Measurements from ENCODE around the gene EPAS1. TPM values are rescaled to one million over a fixed set of nuclear protein-coding genes. Genes with fewer than 3 reads are reported as not detected.

Gene EPAS1
- total RNA-seq, 1 donor from 2014 or later: 1,738 TPM

DNA sequence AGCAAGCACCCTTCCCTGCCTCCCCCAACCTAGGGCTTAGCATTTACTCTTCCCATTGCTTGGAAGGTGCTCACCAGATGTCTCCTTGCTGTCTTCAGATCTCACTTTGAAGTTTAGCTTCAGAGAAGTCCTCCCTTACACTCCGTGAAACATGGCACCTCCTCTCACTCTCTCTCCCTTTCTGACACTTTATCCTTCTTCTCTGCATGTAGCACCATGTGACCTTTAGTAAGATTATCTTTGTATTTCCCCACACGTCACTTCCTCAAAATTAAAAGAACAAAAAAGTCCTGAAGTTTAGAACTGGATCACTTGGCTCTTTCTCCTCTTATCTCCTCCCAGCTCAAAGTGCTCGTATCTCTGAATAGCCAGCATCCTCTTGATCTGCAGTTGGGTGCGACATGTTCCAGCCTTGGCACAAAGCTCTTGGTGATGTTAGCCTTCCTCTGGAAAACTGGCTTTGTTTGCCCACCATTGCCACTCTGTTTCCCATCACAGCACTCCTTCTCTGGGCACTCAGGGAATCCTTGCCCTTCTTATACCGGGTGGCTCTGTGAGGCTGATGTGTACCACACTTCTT lies 40.6 kb upstream of the EPAS1 start:
- H3K36me3 ChIP-seq: no peaks in the 10 kb centered on the region

DNA sequence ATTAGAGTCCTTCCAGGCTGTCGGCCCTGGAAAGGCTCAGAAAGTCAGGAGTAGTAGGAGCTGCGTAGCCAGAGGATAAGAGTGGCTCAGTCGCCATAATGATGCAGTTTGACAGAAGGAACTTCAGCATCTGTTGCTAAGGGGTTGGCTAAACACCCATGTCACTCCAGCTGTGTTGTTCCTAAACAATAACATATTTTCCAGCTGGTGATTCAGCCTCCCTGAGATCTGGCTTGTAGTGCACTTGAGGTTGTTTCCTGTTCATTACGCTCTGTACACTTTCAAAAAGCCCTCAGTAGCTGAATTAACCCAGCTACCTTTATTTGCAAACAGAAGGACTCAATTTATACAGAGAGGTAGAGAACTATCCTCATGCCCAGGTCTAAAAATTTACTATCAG lies 39.7 kb upstream of the EPAS1 start:
- no peaks in the 10 kb centered on the region for H3K27me3 ChIP-seq
- no peak overlapping the region for H3K4me3 ChIP-seq
- H3K9me3 ChIP-seq: no peaks in the 10 kb centered on the region
- H3K4me1 ChIP-seq: no peaks in the 10 kb centered on the region
- intact Hi-C loops (cut with DNase I): no loop called here
- DNase-seq (ENCODE audit: low spot score in 2 of 2): no peak
- no peaks in the 10 kb centered on the region for H3K36me3 ChIP-seq
- H3K27ac ChIP-seq: no peak overlapping the region
- TF ChIP-seq, protein P1, sequence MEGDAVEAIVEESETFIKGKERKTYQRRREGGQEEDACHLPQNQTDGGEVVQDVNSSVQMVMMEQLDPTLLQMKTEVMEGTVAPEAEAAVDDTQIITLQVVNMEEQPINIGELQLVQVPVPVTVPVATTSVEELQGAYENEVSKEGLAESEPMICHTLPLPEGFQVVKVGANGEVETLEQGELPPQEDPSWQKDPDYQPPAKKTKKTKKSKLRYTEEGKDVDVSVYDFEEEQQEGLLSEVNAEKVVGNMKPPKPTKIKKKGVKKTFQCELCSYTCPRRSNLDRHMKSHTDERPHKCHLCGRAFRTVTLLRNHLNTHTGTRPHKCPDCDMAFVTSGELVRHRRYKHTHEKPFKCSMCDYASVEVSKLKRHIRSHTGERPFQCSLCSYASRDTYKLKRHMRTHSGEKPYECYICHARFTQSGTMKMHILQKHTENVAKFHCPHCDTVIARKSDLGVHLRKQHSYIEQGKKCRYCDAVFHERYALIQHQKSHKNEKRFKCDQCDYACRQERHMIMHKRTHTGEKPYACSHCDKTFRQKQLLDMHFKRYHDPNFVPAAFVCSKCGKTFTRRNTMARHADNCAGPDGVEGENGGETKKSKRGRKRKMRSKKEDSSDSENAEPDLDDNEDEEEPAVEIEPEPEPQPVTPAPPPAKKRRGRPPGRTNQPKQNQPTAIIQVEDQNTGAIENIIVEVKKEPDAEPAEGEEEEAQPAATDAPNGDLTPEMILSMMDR (IDR thresholded peaks at IDR 0.05): no peak

More for the DNA sequence above, 40.6 kb upstream of the EPAS1 start:
- H3K27me3 ChIP-seq: no peaks in the 10 kb centered on the region
- H3K27ac ChIP-seq: no peak overlapping the region
- TF ChIP-seq, protein P1 (IDR thresholded peaks at IDR 0.05): no peak
- no peak for DNase-seq (ENCODE audit: low spot score in 2 of 2)
- H3K4me3 ChIP-seq: no peak overlapping the region
- H3K4me1 ChIP-seq: no peaks in the 10 kb centered on the region
- intact Hi-C loops (cut with DNase I): no loop called here
- no peaks in the 10 kb centered on the region for H3K9me3 ChIP-seq

DNA sequence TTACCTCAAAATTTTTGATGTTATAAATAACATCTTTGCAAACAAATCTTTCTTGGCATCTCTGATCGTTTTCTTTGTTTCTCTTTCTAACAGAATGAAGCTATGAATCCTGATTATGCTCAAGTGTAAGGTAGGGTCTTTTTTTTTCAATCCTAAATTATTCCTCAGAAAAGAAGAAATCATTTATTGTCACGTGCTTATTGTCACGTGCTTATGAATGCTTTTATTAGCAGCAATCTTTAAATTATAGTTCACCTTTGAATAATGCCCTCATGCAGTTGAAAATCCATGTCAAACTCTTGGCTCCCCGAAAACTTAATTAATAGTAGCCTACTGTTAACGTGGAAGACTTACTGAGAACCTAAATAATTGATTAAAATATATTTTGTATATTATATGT lies 39.2 kb upstream of the EPAS1 start:
- TF ChIP-seq, protein P1 (IDR thresholded peaks at IDR 0.05): no peak
- intact Hi-C loops (cut with DNase I): no loop called here
- DNase-seq (ENCODE audit: low spot score in 2 of 2): no peak
- Histone ChIP-seq H3K9me3 (no peaks in the 10 kb centered on the region), H3K36me3 (no peaks in the 10 kb centered on the region), H3K4me1 (no peaks in the 10 kb centered on the region), H3K4me3 (no peak overlapping the region), H3K27me3 (no peaks in the 10 kb centered on the region), H3K27ac (no peak overlapping the region)

DNA sequence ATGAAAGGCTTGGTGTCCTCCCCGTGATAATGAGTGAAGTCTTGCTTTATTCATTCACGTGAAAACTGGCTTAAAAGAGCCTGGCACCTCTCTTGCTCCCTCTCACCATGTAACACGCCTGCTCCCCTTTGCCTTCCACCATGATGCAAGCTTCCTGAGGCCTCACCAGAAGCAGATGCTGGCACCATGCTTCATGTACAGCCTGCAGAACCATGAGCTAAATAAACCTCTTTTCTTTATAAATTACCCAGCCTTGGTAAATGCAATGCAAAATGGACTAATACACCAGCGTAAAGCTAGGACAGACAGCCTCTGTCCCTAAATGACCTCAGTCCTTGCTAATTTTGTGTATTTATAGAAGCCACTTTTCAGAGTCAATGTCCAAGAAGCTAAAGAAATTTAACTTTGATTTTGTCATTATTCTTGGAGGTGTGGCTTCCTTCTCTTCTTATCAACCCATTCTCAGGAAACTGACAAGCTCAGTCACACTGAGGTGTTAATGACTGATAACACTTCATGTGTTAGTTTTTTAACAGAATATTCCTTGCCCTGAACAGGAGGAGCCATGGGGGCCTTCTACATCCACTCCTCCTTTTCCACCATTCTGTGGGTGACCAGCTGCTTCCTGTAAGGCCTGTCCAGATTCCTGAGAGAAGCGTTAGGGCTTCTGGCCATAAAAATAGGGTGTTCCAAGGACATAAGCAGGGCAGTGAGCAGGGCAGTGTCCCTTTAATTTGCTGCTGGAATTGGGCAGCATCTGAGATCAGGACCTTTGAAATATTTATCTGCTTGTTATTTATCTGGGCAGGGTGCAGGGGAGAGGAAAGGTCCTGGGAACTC lies 38.0 kb upstream of the EPAS1 start:
- no peak for DNase-seq (ENCODE audit: low spot score in 2 of 2)
- Histone ChIP-seq H3K27me3 (no peaks in the 10 kb centered on the region), H3K4me3 (no peak overlapping the region), H3K4me1 (no peaks in the 10 kb centered on the region), H3K9me3 (no peaks in the 10 kb centered on the region), H3K27ac (no peak overlapping the region), H3K36me3 (no peaks in the 10 kb centered on the region)
- intact Hi-C loops (cut with DNase I): no loop called here
- TF ChIP-seq, protein P1 (IDR thresholded peaks at IDR 0.05): no peak

DNA sequence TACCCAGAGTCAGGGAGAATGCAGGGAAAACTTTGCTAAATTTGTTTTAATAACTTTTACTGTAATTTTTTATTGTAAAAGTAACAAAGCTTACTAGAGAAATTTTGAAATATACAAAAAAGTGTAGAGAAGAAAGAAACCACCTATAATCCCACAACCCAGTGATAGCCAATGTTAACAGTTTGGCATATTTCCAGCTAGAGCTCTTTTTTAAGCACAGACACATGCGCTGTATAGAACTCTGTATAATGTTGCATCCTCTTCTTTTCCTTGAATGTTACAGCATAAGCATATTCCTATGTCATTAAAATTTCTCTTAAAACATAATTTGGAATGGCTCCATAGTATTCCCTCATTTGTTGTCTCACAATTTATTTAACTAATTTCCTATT lies 37.4 kb upstream of the EPAS1 start:
- Histone ChIP-seq H3K27ac (no peak overlapping the region), H3K9me3 (no peaks in the 10 kb centered on the region), H3K36me3 (no peaks in the 10 kb centered on the region), H3K4me3 (no peak overlapping the region), H3K27me3 (no peaks in the 10 kb centered on the region), H3K4me1 (no peaks in the 10 kb centered on the region)
- TF ChIP-seq, protein P1 (IDR thresholded peaks at IDR 0.05): no peak
- no peak for DNase-seq (ENCODE audit: low spot score in 2 of 2)
- intact Hi-C loops (cut with DNase I): no loop called here
